Neutrophil (primary cell): ENCODE results near the gene GNAS-AS1.

Experiments used
- H3K27ac ChIP-seq: fragments of 200-600 bp; sonication (generic); 2 replicates; pipeline ENCODE4 v1.5.1; 2016; ENCODE audit warnings: mild to moderate bottlenecking, moderate library complexity
- H3K27me3 ChIP-seq: fragments of 200-600 bp; sonication (generic); 2 replicates; pipeline ENCODE4 v1.6.0; 2016; ENCODE audit warnings: mild to moderate bottlenecking
- H3K36me3 ChIP-seq: fragments of 200-600 bp; sonication (generic); 2 replicates; pipeline ENCODE4 v1.5.1; 2017
- H3K4me1 ChIP-seq, 2 experiments: fragments of 200-600 bp in 1 of 2; sonication (generic) in 1 of 2; 1 replicate in 1 of 2; 2 replicates in 1 of 2; pipeline versions ENCODE4 v1.5.1 to v1.6.1; 2013 to 2016; ENCODE audit warnings: low read depth in 1 of 2, low read length in 1 of 2, mild to moderate bottlenecking in 1 of 2, moderate library complexity in 1 of 2; ENCODE audit not compliant: control insufficient read depth in 1 of 2, insufficient read depth in 1 of 2
- H3K4me3 ChIP-seq, 2 experiments: fragments of 200-600 bp in 1 of 2; sonication (generic) in 1 of 2; 1 replicate in 1 of 2; 2 replicates in 1 of 2; pipeline ENCODE4 v1.5.1; 2013 to 2016; ENCODE audit warnings: low read depth in 1 of 2, low read length in 1 of 2, mild to moderate bottlenecking in 1 of 2, moderate library complexity in 1 of 2
- H3K9me3 ChIP-seq: fragments of 200-600 bp; sonication (generic); 2 replicates; pipeline ENCODE4 v1.5.1; 2016
- CTCF ChIP-seq: fragments of 200-600 bp; sonication (generic); IDR thresholded peaks from 2 replicates; pipeline ENCODE4 v1.5.1; 2016; ENCODE audit warnings: antibody characterized with exemption

Gene GNAS-AS1

GRCh38 chr20:58810879-58811250 lies 39.8 kb downstream of the GNAS-AS1 start:
- H3K27ac ChIP-seq: no peak overlapping the region
- no peaks in the 10 kb centered on the region for H3K4me1 ChIP-seq
- no peaks in the 10 kb centered on the region for H3K36me3 ChIP-seq
- no peak for TF ChIP-seq CTCF
- no peak overlapping the region for H3K4me3 ChIP-seq
- H3K9me3 ChIP-seq: no peaks in the 10 kb centered on the region
- H3K27me3 ChIP-seq: peaks cover 9% of the 10 kb centered on the region

GRCh38 chr20:58810116-58810878 lies 40.4 kb downstream of the GNAS-AS1 start:
- Histone ChIP-seq H3K4me1 (no peaks in the 10 kb centered on the region), H3K36me3 (no peaks in the 10 kb centered on the region), H3K4me3 (no peak overlapping the region), H3K27me3 (peaks cover 12% of the 10 kb centered on the region), H3K27ac (no peak overlapping the region), H3K9me3 (no peaks in the 10 kb centered on the region)
- no peak for TF ChIP-seq CTCF

- Histone ChIP-seq H3K4me1 (no peaks in the 10 kb centered on the region), H3K36me3 (no peaks in the 10 kb centered on the region), H3K27ac (no peak overlapping the region), H3K4me3 (no peak overlapping the region), H3K9me3 (no peaks in the 10 kb centered on the region), H3K27me3 (peaks cover 26% of the 10 kb centered on the region)
- no peak for TF ChIP-seq CTCF
Observed at GRCh38 chr20:58808271-58809046, 42.2 kb downstream of the GNAS-AS1 start.

GRCh38 chr20:58807801-58808200 lies 42.9 kb downstream of the GNAS-AS1 start:
- Histone ChIP-seq H3K4me1 (no peaks in the 10 kb centered on the region), H3K4me3 (no peak overlapping the region), H3K27ac (no peak overlapping the region), H3K36me3 (no peaks in the 10 kb centered on the region), H3K27me3 (peaks cover 33% of the 10 kb centered on the region), H3K9me3 (no peaks in the 10 kb centered on the region)
- TF ChIP-seq CTCF: no peak

GRCh38 chr20:58803533-58803932 lies 47.2 kb downstream of the GNAS-AS1 start:
- H3K27ac ChIP-seq: no peak overlapping the region
- H3K4me1 ChIP-seq: no peaks in the 10 kb centered on the region
- no peaks in the 10 kb centered on the region for H3K9me3 ChIP-seq
- no peak overlapping the region for H3K4me3 ChIP-seq
- H3K36me3 ChIP-seq: no peaks in the 10 kb centered on the region
- TF ChIP-seq CTCF: no peak
- peaks cover 71% of the 10 kb centered on the region for H3K27me3 ChIP-seq
